Smooth muscle cell (in vitro differentiated cells): ENCODE results near the gene KRT81. TPM values are rescaled to one million over a fixed set of nuclear protein-coding genes. Genes with fewer than 3 reads are reported as not detected.
"Not testable (repeated sequence)": the region's sequence is repeated elsewhere in the genome, so short reads cannot be mapped to it uniquely, and the experiment has no call there.

ENCODE experiments used
- DNase-seq: peaks from one replicate; lab custom pipeline; 2025; ENCODE audit not compliant: unreplicated experiment; lab: John Stamatoyannopoulos, UW
- H2AFZ ChIP-seq: fragments of 200-600 bp; sonication (generic); 2 replicates; pipeline ENCODE4 v1.6.0; 2016; ENCODE audit warnings: antibody characterized with exemption, low read depth, mild to moderate bottlenecking
- H3F3A ChIP-seq: fragments of 200-600 bp; sonication (generic); 2 replicates; pipeline ENCODE4 v1.6.0; 2017; ENCODE audit warnings: antibody characterized with exemption, low read depth
- H3K27ac ChIP-seq: fragments of 200-600 bp; sonication (generic); 2 replicates; pipeline ENCODE4 v1.5.1; 2016; ENCODE audit warnings: low read depth, mild to moderate bottlenecking
- H3K27me3 ChIP-seq: fragments of 200-600 bp; sonication (generic); 2 replicates; pipeline ENCODE4 v1.6.1; 2016; ENCODE audit warnings: low read depth, mild to moderate bottlenecking
- H3K36me3 ChIP-seq: fragments of 200-600 bp; sonication (generic); 2 replicates; pipeline ENCODE4 v1.5.1; 2016; ENCODE audit warnings: low read depth
- H3K4me1 ChIP-seq: fragments of 200-600 bp; sonication (generic); 2 replicates; pipeline ENCODE4 v1.5.1; 2016; ENCODE audit warnings: low read depth
- H3K4me2 ChIP-seq: fragments of 200-600 bp; sonication (generic); 2 replicates; pipeline ENCODE4 v1.6.0; 2016; ENCODE audit warnings: mild to moderate bottlenecking
- H3K4me3 ChIP-seq: fragments of 200-600 bp; sonication (generic); 2 replicates; pipeline ENCODE4 v1.5.1; 2016; ENCODE audit warnings: mild to moderate bottlenecking
- H3K79me2 ChIP-seq: fragments of 200-600 bp; sonication (generic); 2 replicates; pipeline ENCODE4 v1.6.0; 2016; ENCODE audit warnings: low read depth, mild to moderate bottlenecking
- H3K9ac ChIP-seq: fragments of 200-600 bp; sonication (generic); 2 replicates; pipeline ENCODE4 v1.6.0; 2016; ENCODE audit warnings: low read depth
- H3K9me3 ChIP-seq: fragments of 200-600 bp; sonication (generic); replicated peaks from 2 replicates; pipeline ENCODE4 v1.5.1; 2016; ENCODE audit warnings: low read depth
- H4K20me1 ChIP-seq: fragments of 200-600 bp; sonication (generic); 2 replicates; pipeline ENCODE4 v1.6.0; 2016; ENCODE audit warnings: low read depth
- CTCF ChIP-seq: fragments of 200-600 bp; sonication (generic); IDR thresholded peaks from 2 replicates; pipeline ENCODE4 v1.5.1; 2017; ENCODE audit warnings: borderline replicate concordance, mild to moderate bottlenecking, antibody characterized with exemption; ENCODE audit not compliant: insufficient read depth, poor library complexity, severe bottlenecking
- WGBS: methylation state at CpG from one replicate; pipeline ENCODE4 v1.1.7; 2016; ENCODE audit warnings: low lambda C conversion rate; 5-methylcytosine and 5-hydroxymethylcytosine counted together
- polyA plus RNA-seq: library from polyadenylated mRNA; unstranded; fragments of >200 nt; fragmentation: Nextera tagmentation; extraction: Ambion mirVana; gene quantifications from 2 replicates; pipeline ENCODE4 v1.2.1, GENCODE V29; 2016
- total RNA-seq: library from RNA; depleted of rRNA; stranded (reverse); fragments of >200 nt; gene quantifications from 2 replicates; pipeline ENCODE4 v1.2.3, GENCODE V29; 2014

KRT81 gene
- total and polyA plus RNA-seq, 2 experiments from 2014 or later: 0.49 to 1.4 TPM

- H3F3A ChIP-seq, H3K9me3 ChIP-seq, H3K27me3 ChIP-seq, H3K36me3 ChIP-seq, DNase-seq, H3K4me1 ChIP-seq, H3K27ac ChIP-seq, H3K79me2 ChIP-seq, H3K4me2 ChIP-seq, H3K4me3 ChIP-seq, H3K9ac ChIP-seq, H4K20me1 ChIP-seq, H2AFZ ChIP-seq: not testable (repeated sequence)
- WGBS: 88% methylated on average over 20 of the region's 21 CpGs
Observed at GRCh38 chr12:52286857-52287785, 4.2 kb downstream of the KRT81 start.

GRCh38 chr12:52285851-52286530 lies 5.3 kb downstream of the KRT81 start:
- no peaks in the 10 kb centered on the region for H4K20me1 ChIP-seq
- no peaks in the 10 kb centered on the region for H3F3A ChIP-seq
- no peak for TF ChIP-seq CTCF
- H3K4me3 ChIP-seq: no peak overlapping the region
- H3K9ac ChIP-seq: no peak overlapping the region
- no peak overlapping the region for H3K4me2 ChIP-seq
- no peaks in the 10 kb centered on the region for H3K79me2 ChIP-seq
- H3K27me3 ChIP-seq: no peaks in the 10 kb centered on the region
- no peaks in the 10 kb centered on the region for H3K36me3 ChIP-seq
- 94% methylated on average over 24 of the region's 24 CpGs for WGBS
- peaks cover 6% of the 10 kb centered on the region for H3K4me1 ChIP-seq
- H2AFZ ChIP-seq: no peak overlapping the region
- H3K9me3 ChIP-seq: no peaks in the 10 kb centered on the region
- DNase-seq: no peak
- no peak overlapping the region for H3K27ac ChIP-seq

GRCh38 chr12:52285172-52285745 lies 6.1 kb downstream of the KRT81 start:
- peaks cover 6% of the 10 kb centered on the region for H3F3A ChIP-seq
- no peaks in the 10 kb centered on the region for H3K36me3 ChIP-seq
- no peaks in the 10 kb centered on the region for H3K79me2 ChIP-seq
- TF ChIP-seq CTCF: no peak
- WGBS: 80% methylated on average over 2 of the region's 2 CpGs
- no peak overlapping the region for H3K4me3 ChIP-seq
- no peaks in the 10 kb centered on the region for H3K27me3 ChIP-seq
- no peak overlapping the region for H3K9ac ChIP-seq
- H3K9me3 ChIP-seq: no peaks in the 10 kb centered on the region
- no peak for DNase-seq
- no peaks in the 10 kb centered on the region for H4K20me1 ChIP-seq
- no peak overlapping the region for H3K27ac ChIP-seq
- H2AFZ ChIP-seq: no peak overlapping the region
- H3K4me1 ChIP-seq: peaks cover 11% of the 10 kb centered on the region
- no peak overlapping the region for H3K4me2 ChIP-seq

- no peak for TF ChIP-seq CTCF
- Histone ChIP-seq H3K4me3 (no peak overlapping the region), H3K4me2 (no peak overlapping the region), H3K9me3 (no peaks in the 10 kb centered on the region), H3K36me3 (no peaks in the 10 kb centered on the region), H3K79me2 (no peaks in the 10 kb centered on the region), H2AFZ (no peak overlapping the region), H4K20me1 (no peaks in the 10 kb centered on the region), H3K27me3 (no peaks in the 10 kb centered on the region), H3K9ac (no peak overlapping the region), H3F3A (peaks cover 10% of the 10 kb centered on the region), H3K27ac (no peak overlapping the region), H3K4me1 (peaks cover 17% of the 10 kb centered on the region)
- WGBS: 83% methylated on average over 4 of the region's 4 CpGs
- no peak for DNase-seq
Observed at GRCh38 chr12:52284562-52285171, 6.7 kb downstream of the KRT81 start.
